Activated CD4-positive, alpha-beta T cell treated with anti-CD3 and anti-CD28 coated beads for 1 hour (primary cell): ENCODE data around the gene DUSP5.
A peak's percentile ranks its signal among the peaks of the same experiment; 100 is the strongest.

Experiments used
- DNase-seq: peaks from one replicate; pipeline ENCODE4 v3.0.0-alpha.2; 2020

Gene DUSP5

DNA sequence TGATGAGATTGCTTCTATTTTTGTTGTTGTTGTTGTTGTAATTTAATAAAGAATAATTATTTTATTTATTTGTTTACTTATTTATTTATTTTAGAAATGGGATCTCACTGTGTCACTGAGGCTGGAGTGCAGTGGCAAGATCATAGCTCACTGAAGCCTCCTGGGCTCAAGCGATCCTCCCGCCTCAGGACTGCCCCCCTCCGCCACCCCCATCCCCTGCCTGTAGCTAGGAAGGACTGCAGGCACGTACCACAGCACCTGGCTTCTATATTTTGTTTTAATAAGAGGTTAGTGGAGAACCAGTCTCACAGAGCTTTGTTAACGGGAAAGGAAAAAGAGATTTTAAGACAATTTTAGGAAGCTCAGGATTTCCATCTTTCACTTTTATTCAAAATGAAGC is 50.3 kb downstream of the DUSP5 start:
- DNase-seq = no peak

- no peak for DNase-seq
Observed at GRCh38 chr10:110549211-110549610, 51.5 kb downstream of the DUSP5 start.

- DNase-seq = no peak
Observed at GRCh38 chr10:110553905-110554304, 56.2 kb downstream of the DUSP5 start.

GRCh38 chr10:110556296-110556695 is 58.6 kb downstream of the DUSP5 start:
- no peak for DNase-seq

- peak; percentile 46 for DNase-seq
Observed at GRCh38 chr10:110556969-110557601, 59.4 kb downstream of the DUSP5 start.

GRCh38 chr10:110558041-110558440 is 60.3 kb downstream of the DUSP5 start:
- no peak for DNase-seq

DNA sequence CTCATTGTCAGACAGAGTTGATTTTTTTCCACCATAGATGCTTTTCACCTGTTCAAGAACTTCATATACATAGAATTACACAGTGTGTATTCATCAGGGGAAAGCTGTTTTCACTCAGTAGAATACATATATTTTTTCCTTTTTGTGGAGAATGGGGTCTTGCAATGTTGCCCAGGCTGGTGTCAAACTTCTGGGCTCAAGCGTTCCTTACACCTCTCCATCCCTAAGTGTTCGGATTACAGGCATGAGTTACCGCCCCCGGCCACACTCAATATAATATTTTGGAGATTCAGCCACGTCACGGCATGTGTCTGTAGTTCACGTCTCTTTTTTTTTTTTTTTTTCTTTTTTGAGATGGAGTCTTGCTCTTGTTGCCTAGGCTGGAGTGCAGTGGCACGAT is 62.3 kb downstream of the DUSP5 start:
- no peak for DNase-seq
